Measurements from ENCODE around the gene ST8SIA6. TPM values are rescaled to one million over a fixed set of nuclear protein-coding genes. Genes with fewer than 3 reads are reported as not detected.

The ST8SIA6 gene
- total and polyA plus RNA-seq, 9 of the 15 experiments (the other 6 are each of a cell fraction or from before 2014, with no cell fraction given), result 0.69 to 6.7 (median 5.0) TPM

- FAIRE-seq (no peak), DNase-seq (ENCODE audit: extremely low read depth in 1 of 4, low spot score in 3 of 4) (no peak), ATAC-seq (no peak)
- WGBS (ENCODE audit: insufficient coverage, low coverage, missing lambda C conversion rate), result 17% methylated on average over 2 of the region's 2 CpGs
- Histone ChIP-seq H3K79me2 (ENCODE audit: control insufficient read depth, insufficient read depth, low read length) (no peaks in the 10 kb centered on the region), H3K9ac (ENCODE audit: insufficient read depth in 1 of 2, low read depth in 2 of 2, low read length in 2 of 2) (no peak overlapping the region), H3K27me3 (ENCODE audit: control insufficient read depth in 2 of 2, insufficient read depth in 2 of 2, low read length in 2 of 2) (no peaks in the 10 kb centered on the region), H2AFZ (ENCODE audit: low read depth, low read length) (no peak overlapping the region), H3K4me2 (ENCODE audit: insufficient read depth, low read length) (no peak overlapping the region), H3K9me1 (ENCODE audit: control insufficient read depth, insufficient read depth, low read length) (no peaks in the 10 kb centered on the region), H3K36me3 (ENCODE audit: control insufficient read depth, insufficient read depth, low read length) (no peaks in the 10 kb centered on the region), H3K4me3 (no peak overlapping the region), H3K4me1 (replicated peaks in 1 of 2; ENCODE audit: control insufficient read depth in 2 of 2, insufficient read depth in 2 of 2, low read length in 2 of 2) (no peaks in the 10 kb centered on the region), H4K20me1 (replicated peaks; ENCODE audit: control insufficient read depth, insufficient read depth, low read length) (no peaks in the 10 kb centered on the region), H3K27ac (ENCODE audit: extremely low read depth, low read depth, low read length) (no peak overlapping the region), H3K9me3 (replicated peaks; ENCODE audit: control insufficient read depth, insufficient read depth, low read depth, low read length) (0 out of 2 replicates have a peak, but pooled peaks cover 4% of the 10 kb centered on the region)
- in situ Hi-C loops (cut with MboI) (no loop called here), intact Hi-C loops (cut with micrococcal nuclease) (no loop called here)
- ChIA-PET CTCF (ENCODE audit: low intra/inter-chr PET ratio) (no interaction called here), POLR2A (no interaction called here)
- TF ChIP-seq ZNF140 (CRISPR knock-in tag; IDR thresholded peaks at IDR 0.05), result no peak
- TF ChIP-seq ZNF347 (CRISPR knock-in tag; IDR thresholded peaks at IDR 0.05; ENCODE audit: low read depth), result no peak
- TF ChIP-seq FOSL1 (tag; conservative IDR thresholded peaks at IDR 0.05), result no peak
- no peak for TF ChIP-seq JUNB (CRISPR knock-in tag; conservative IDR thresholded peaks at IDR 0.05)
- TF ChIP-seq NCOA1 (IDR thresholded peaks at IDR 0.05; ENCODE audit: low read depth), result no peak
- no peak for TF ChIP-seq BRD9 (IDR thresholded peaks at IDR 0.05; ENCODE audit: low read depth, partially characterized antibody)
- TF ChIP-seq MECOM (CRISPR knock-in tag; IDR thresholded peaks at IDR 0.05), result no peak
- no peak for TF ChIP-seq ZNF507 (tag; conservative IDR thresholded peaks at IDR 0.05)
- TF ChIP-seq ZNF551 (CRISPR knock-in tag; IDR thresholded peaks at IDR 0.05), result no peak
- BruUV-seq (replicated peaks), result no TSS peak
Observed at GRCh38 chr10:17309435-17309834, 145.0 kb downstream of the ST8SIA6 start.

All from K562 (cell line).